Measurements from ENCODE around the gene STK32B. TPM values are rescaled to one million over a fixed set of nuclear protein-coding genes. Genes with fewer than 3 reads are reported as not detected.

STK32B gene
- total RNA-seq, result 8.8 TPM

GRCh38 chr4:5051278-5052203 is at the start of gene STK32B:
STK32B (plus strand) TSS chr4:5051480.

DNA sequence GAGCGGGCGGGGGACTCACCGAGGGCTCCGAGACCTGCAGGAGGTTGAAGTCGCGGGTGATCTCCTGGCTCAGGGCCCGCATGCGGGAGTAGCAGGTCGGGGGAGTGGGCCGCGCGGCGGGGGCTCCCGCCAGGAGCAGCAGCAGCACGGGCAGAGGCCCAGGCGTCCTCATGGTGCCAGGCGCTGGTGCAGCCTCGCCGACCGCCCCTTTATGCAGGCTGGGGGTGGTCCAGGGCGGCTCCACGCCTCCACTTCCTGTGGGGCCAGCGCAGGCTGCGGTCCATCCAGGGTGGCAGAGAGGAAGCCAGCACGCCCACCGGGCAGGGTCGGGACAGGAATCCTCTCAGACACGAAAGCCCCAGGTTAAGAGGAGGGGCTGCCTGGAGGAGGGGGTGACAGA is 32.0 kb upstream of the STK32B start, which contains the start of gene CYTL1:
TSS of gene CYTL1 (minus strand) at position 185 of the 400 bp plus-strand sequence. CDS start at position 172, 13 bp downstream.

Small RNA genes lying within 50 kb of the gene (small RNA-seq; reads per million reads assigned to genes)
- gene RF00019 (ENCODE audit: low replicate concordance), result not detected

Other genes starting within 250 kb of the STK32B start
- 0.82 TPM for gene MSX1, start 191.8 kb upstream of the STK32B start, total RNA-seq
- 2.2 TPM for gene CYTL1, start 32.0 kb upstream of the STK32B start, total RNA-seq